Coronary artery (tissue), 2 donors: ENCODE data around the gene EDRF1.

Experiments used
- DNase-seq: peaks from one replicate; pipeline ENCODE4 v3.0.0-alpha.2; 2017; ENCODE audit warnings: low spot score
- H3K27ac ChIP-seq, 2 donors: fragments of 200-600 bp; sonication (generic); one replicate each; pipeline ENCODE4 v1.5.1; 2016 to 2019
- H3K4me3 ChIP-seq: fragments of 200-600 bp; sonication (generic); 2 replicates; pipeline ENCODE4 v1.5.1; 2016; ENCODE audit warnings: mild to moderate bottlenecking, moderate library complexity
- TF ChIP-seq, protein P1 (sequence below): fragments of 200-600 bp; sonication (generic); IDR thresholded peaks from one replicate; pipeline ENCODE4 v1.5.1; 2019; ENCODE audit warnings: antibody characterized with exemption

EDRF1 gene

DNA sequence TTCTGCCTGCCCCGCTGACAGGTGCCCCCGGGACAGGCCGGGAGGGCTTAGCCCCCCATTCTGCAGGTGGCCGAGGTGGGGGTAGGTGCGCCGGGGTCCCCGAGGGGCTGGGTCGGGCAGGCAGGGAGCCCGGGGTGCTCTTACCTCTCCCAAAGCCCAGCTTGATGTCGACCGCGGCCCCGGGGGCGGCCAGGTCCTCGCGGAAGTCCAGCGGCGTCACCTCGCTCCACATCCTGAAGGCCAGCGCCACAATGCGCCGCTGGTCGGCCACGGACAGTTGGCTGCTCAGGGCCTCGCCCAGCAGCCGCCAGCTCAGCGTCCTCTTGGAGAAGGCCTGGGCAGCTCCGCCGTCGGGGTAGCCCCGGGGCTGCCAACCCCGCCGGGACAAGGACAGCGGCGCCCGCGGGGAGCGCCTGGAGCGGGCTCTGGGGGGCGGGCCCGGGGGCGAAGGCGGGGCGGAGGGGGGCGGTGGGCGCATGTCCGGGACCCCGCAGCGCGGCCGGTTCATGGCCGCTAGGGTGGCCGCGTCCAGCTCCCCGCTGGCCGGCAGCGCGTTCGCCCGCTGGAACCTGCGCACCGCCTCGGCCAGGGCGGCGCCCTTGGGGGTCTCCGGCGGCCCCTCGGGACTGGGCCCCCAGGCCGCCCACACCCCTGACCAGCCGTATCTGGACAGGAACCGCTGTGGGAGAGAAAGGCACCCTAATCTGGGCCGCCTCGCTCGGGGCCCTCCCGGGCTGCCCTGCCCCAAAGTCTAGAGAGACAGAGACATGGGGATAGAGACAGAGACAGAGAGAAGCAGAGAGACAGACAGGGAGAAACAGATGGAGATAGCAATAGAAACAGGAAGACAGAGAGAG, 54.4 kb downstream of the EDRF1 start:
- TF ChIP-seq, protein P1, sequence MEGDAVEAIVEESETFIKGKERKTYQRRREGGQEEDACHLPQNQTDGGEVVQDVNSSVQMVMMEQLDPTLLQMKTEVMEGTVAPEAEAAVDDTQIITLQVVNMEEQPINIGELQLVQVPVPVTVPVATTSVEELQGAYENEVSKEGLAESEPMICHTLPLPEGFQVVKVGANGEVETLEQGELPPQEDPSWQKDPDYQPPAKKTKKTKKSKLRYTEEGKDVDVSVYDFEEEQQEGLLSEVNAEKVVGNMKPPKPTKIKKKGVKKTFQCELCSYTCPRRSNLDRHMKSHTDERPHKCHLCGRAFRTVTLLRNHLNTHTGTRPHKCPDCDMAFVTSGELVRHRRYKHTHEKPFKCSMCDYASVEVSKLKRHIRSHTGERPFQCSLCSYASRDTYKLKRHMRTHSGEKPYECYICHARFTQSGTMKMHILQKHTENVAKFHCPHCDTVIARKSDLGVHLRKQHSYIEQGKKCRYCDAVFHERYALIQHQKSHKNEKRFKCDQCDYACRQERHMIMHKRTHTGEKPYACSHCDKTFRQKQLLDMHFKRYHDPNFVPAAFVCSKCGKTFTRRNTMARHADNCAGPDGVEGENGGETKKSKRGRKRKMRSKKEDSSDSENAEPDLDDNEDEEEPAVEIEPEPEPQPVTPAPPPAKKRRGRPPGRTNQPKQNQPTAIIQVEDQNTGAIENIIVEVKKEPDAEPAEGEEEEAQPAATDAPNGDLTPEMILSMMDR: no peak
- DNase-seq: no peak
- no peak overlapping the region for H3K4me3 ChIP-seq
- H3K27ac ChIP-seq: no peak overlapping the region

DNA sequence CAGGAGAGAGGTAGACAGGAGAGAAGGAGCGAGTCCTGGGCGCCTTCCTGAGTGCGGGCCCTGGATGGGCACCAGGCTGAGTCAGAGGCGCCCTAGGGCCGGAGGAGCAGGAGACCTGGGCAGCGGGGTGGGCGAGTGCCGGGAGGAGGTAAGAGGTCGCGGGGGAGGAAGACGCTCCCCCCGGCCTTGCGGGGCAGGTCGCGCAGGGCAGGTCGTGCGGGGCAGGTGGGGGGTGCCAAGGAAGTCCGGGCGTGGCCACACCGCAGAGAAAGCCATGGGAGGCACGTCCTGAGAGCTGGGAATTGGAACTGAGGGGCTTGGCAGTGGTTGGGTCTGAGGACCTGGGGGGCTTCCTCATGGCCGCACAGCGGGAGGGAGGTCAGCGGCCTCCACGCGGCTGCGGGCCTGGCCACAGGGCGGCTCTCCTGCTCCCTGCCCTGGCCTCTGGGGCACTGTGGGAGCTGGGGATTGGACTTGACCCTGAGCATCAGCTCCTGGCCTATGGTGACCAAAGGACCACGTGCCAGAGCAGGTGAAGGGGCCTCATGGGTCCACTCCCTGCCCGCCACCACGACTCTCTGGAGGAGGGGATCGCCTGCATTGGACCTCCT, 55.2 kb downstream of the EDRF1 start:
- TF ChIP-seq, protein P1: no peak
- DNase-seq: no peak
- H3K4me3 ChIP-seq: no peak overlapping the region
- H3K27ac ChIP-seq: no peak overlapping the region

DNA sequence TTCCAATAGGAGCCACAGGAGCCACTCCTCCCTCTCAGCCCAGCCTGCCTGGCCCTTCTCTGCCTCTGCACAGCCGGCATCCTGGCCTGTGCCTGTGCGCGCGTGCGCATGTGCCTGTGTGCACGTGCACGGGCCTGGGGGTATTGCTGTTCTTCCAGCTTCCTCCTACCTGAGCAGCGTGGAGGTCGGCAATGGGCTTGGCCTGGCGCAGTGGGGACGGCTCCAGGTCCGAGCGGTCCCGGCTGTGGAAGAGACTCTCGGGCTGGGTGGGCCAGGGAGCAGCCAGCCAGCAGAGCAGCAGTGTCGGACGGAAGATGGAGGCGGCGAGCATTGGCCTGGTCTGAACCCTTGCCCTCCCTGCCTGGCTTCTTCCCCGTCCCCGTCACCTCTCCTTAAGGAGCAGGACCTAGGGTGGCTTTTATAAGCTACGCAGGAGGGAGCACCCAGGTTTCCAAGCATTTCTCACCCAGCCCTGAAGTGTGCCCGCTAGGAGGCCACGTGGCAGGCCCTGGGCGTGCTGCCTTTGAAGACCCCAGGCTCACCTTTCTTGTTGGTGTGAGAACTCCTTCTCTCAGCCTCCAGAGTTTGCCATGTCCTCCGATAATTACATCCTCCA, 56.1 kb downstream of the EDRF1 start, which contains the start of gene MMP21:
Gene MMP21, minus strand, starts transcription at position 331 of the 616 bp plus-strand sequence. Its CDS starts 0 bp downstream, at position 331.
- TF ChIP-seq, protein P1: no peak
- peak; percentile 43 for DNase-seq
- H3K27ac ChIP-seq: no peak within 1 kb of the TSS
- H3K4me3 ChIP-seq: no peak within 1 kb of the TSS

DNA sequence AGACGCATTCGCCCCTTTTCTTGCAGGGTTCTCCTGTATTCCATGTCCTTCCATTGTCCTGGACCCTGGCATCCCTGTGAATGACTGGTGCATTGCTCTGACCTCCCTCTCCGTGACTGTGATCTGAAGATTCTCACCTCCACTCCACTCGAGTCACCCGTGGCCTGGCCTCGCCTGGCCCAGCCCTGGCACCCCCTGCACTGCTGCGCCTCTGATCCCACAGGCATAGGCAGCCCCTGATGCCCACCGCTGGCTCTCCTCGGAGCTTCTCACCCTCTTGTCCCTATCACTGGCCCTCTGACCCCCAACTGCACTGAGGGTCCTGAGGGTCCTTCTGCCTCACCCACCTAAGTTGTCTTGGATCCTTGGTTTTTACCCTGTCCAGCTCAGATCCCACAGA, 58.3 kb downstream of the EDRF1 start:
- no peak overlapping the region for H3K27ac ChIP-seq
- TF ChIP-seq, protein P1: no peak
- DNase-seq: no peak
- H3K4me3 ChIP-seq: no peak overlapping the region

DNA sequence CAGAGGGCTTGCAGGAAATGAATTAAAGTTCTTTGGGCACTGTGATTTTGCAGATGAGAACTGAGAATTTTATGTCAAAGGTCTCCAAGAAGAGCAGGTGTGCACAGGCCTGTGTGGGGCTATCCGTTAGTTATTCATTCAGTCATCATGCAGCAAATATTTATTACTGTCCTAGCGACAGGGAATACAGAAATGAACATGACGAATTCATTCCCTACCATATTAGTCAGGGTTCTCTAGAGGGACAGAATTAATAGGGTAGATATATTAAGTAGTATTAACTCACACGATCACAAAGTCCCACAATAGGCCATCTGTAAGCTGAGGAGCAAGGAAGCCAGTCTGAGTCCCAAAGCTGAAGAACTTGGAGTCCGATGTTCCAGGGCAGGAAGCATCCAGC, 59.0 kb downstream of the EDRF1 start:
- TF ChIP-seq, protein P1: no peak
- Histone ChIP-seq H3K27ac (no peak overlapping the region), H3K4me3 (no peak overlapping the region)
- DNase-seq: no peak

DNA sequence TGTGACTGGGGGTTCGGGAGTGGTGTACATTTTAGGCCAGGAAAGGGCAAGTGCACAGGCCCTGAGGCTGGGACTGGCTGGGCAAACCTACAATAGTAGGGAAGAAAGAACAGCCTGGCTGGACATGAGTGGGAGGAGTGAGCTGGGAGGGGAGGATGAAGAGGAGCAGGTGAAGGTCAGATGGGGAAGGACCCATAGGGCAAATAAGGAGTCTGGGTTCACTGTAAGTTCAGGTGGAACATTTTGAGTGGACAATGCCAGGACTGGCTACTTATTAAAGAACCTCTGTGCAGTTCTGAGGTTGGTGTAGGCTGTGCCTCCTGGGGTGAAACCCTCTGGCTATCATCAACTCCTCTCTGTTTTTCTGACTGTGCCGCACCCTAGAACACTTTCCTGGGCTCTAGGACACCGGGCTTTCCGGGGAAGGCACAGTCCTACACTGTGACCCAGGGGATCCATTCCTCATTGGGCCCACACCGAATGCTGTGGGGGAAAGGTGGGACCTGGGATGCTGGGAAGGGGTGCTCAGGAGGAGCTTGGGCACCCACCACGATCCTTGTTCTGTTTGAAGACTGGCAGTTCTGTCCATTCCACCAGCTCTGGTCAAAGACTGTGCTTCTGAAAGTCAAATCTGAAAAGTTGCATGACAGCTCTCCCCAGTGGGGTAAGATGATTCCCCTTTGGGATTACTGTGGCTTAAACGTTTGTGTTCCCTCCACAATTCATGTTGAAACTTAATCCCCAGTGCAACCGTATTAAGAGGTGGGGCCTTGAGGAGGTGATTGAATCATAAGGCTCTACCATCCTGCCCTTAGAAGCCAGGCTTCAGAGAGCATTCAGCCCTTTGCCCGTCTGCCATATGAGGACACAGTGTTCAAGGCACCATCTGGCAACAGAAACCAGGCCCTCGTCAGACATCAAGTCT, 60.2 kb downstream of the EDRF1 start:
- Histone ChIP-seq H3K4me3 (no peak overlapping the region), H3K27ac (no peak overlapping the region)
- TF ChIP-seq, protein P1: no peak
- DNase-seq: peak; percentile 57
